ENCODE measurements around the gene LIMK1. TPM values are rescaled to one million over a fixed set of nuclear protein-coding genes. Genes with fewer than 3 reads are reported as not detected.
A peak's percentile ranks its signal among the peaks of the same experiment; 100 is the strongest.

LIMK1 gene
- total and polyA plus RNA-seq, 2 of the 13 experiments (the other 11 are each of a cell fraction or from before 2014, with no cell fraction given): 8.9 to 18.8 TPM

- TF ChIP-seq, protein P1, sequence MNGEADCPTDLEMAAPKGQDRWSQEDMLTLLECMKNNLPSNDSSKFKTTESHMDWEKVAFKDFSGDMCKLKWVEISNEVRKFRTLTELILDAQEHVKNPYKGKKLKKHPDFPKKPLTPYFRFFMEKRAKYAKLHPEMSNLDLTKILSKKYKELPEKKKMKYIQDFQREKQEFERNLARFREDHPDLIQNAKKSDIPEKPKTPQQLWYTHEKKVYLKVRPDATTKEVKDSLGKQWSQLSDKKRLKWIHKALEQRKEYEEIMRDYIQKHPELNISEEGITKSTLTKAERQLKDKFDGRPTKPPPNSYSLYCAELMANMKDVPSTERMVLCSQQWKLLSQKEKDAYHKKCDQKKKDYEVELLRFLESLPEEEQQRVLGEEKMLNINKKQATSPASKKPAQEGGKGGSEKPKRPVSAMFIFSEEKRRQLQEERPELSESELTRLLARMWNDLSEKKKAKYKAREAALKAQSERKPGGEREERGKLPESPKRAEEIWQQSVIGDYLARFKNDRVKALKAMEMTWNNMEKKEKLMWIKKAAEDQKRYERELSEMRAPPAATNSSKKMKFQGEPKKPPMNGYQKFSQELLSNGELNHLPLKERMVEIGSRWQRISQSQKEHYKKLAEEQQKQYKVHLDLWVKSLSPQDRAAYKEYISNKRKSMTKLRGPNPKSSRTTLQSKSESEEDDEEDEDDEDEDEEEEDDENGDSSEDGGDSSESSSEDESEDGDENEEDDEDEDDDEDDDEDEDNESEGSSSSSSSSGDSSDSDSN (CRISPR knock-in tag; IDR thresholded peaks at IDR 0.05): peak; percentile 37; the same call in 1 of the 2 replicates
- no peak for TF ChIP-seq ZBTB21 (CRISPR knock-in tag; IDR thresholded peaks at IDR 0.05)
- TF ChIP-seq CCDC6 (CRISPR knock-in tag; IDR thresholded peaks at IDR 0.05): peak; percentile 62; the same call in 1 of the 2 replicates
- TF ChIP-seq SP4 (CRISPR knock-in tag; IDR thresholded peaks at IDR 0.05): 0 out of 2 replicates have a peak, but pooled peaks have one; percentile 27
- no peak for TF ChIP-seq TIGD3 (CRISPR knock-in tag; IDR thresholded peaks at IDR 0.05; ENCODE audit: borderline replicate concordance)
- TF ChIP-seq CTCF (CRISPR knock-in tag; IDR thresholded peaks at IDR 0.05): peak; percentile 44
- TF ChIP-seq BORCS8-MEF2B (CRISPR knock-in tag; IDR thresholded peaks at IDR 0.05): 0 out of 2 replicates have a peak, but pooled peaks have one; percentile 37
- 0 out of 2 replicates have a peak, but pooled peaks have one; percentile 13 for TF ChIP-seq ZBTB38 (CRISPR knock-in tag; IDR thresholded peaks at IDR 0.05)
Observed at GRCh38 chr7:74059681-74060588, 23.7 kb upstream of the LIMK1 start (continued).

All from HepG2 (cell line).